ENCODE results near the gene CRTC1. TPM values are rescaled to one million over a fixed set of nuclear protein-coding genes. Genes with fewer than 3 reads are reported as not detected.
A peak's percentile ranks its signal among the peaks of the same experiment; 100 is the strongest.

The CRTC1 gene
- total and polyA plus RNA-seq, 9 of the 15 experiments (the other 6 are each of a cell fraction or from before 2014, with no cell fraction given): 0.25 to 3.8 (median 1.2) TPM; not detected in 2

GRCh38 chr19:18636183-18636968 lies 47.1 kb upstream of the CRTC1 start (continued):
- no peak for TF ChIP-seq GTF3C2 (IDR thresholded peaks at IDR 0.05; ENCODE audit: borderline replicate concordance, extremely low read depth, insufficient read length)
- no peak for TF ChIP-seq TEAD2 (tag; IDR thresholded peaks at IDR 0.05)
- TF ChIP-seq ARID1B (IDR thresholded peaks at IDR 0.05): peak; percentile 8; the same call in 1 of the 2 replicates
- TF ChIP-seq HMG20A (CRISPR knock-in tag; conservative IDR thresholded peaks at IDR 0.05): no peak
- TF ChIP-seq ILF3 (IDR thresholded peaks at IDR 0.05; ENCODE audit: borderline replicate concordance): no peak
- TF ChIP-seq NFE2L1 (tag; IDR thresholded peaks at IDR 0.05; ENCODE audit: borderline replicate concordance, low read depth): no peak
- TF ChIP-seq TCF15 (CRISPR knock-in tag; IDR thresholded peaks at IDR 0.05): no peak
- TF ChIP-seq HIVEP1 (CRISPR knock-in tag; IDR thresholded peaks at IDR 0.05): no peak
- 0 out of 2 replicates have a peak, but pooled peaks have one; percentile 52 for TF ChIP-seq SREBF2 (CRISPR knock-in tag; IDR thresholded peaks at IDR 0.05)
- no peak for TF ChIP-seq IRF1 (CRISPR knock-in tag; IDR thresholded peaks at IDR 0.05; ENCODE audit: borderline replicate concordance)
- no peak for TF ChIP-seq TAF7 (tag; IDR thresholded peaks at IDR 0.05)
- no peak for TF ChIP-seq CBX2 (IDR thresholded peaks at IDR 0.05; ENCODE audit: insufficient read depth, low read length, poor library complexity, severe bottlenecking)
- TF ChIP-seq DDX20 (tag; IDR thresholded peaks at IDR 0.05; ENCODE audit: low read depth): no peak
- no peak for TF ChIP-seq HOXB6 (CRISPR knock-in tag; IDR thresholded peaks at IDR 0.05; ENCODE audit: borderline replicate concordance)
- no peak for TF ChIP-seq SIX5 (IDR thresholded peaks at IDR 0.05; ENCODE audit: borderline replicate concordance in 1 of 2, insufficient read depth in 1 of 2, low read depth in 1 of 2, low read length in 2 of 2)
- no peak for TF ChIP-seq ZNF507 (tag; conservative IDR thresholded peaks at IDR 0.05)
- no peak for TF ChIP-seq ZBTB17 (CRISPR knock-in tag; IDR thresholded peaks at IDR 0.05)
- no peak for TF ChIP-seq U2AF2 (optimal IDR thresholded peaks at IDR 0.05; ENCODE audit: low read depth, low read length)
- no peak for TF ChIP-seq SMAD2 (IDR thresholded peaks at IDR 0.05; ENCODE audit: low read depth, low read length)
- TF ChIP-seq E2F8 (IDR thresholded peaks at IDR 0.05; ENCODE audit: low read depth, partially characterized antibody): no peak

All from K562 (cell line).